Measurements from ENCODE around the gene TTLL10. TPM values are rescaled to one million over a fixed set of nuclear protein-coding genes. Genes with fewer than 3 reads are reported as not detected.

The TTLL10 gene
- total and polyA plus RNA-seq, 8 donors = 0.13 to 6.4 (median 0.46) TPM; not detected in 5

DNA sequence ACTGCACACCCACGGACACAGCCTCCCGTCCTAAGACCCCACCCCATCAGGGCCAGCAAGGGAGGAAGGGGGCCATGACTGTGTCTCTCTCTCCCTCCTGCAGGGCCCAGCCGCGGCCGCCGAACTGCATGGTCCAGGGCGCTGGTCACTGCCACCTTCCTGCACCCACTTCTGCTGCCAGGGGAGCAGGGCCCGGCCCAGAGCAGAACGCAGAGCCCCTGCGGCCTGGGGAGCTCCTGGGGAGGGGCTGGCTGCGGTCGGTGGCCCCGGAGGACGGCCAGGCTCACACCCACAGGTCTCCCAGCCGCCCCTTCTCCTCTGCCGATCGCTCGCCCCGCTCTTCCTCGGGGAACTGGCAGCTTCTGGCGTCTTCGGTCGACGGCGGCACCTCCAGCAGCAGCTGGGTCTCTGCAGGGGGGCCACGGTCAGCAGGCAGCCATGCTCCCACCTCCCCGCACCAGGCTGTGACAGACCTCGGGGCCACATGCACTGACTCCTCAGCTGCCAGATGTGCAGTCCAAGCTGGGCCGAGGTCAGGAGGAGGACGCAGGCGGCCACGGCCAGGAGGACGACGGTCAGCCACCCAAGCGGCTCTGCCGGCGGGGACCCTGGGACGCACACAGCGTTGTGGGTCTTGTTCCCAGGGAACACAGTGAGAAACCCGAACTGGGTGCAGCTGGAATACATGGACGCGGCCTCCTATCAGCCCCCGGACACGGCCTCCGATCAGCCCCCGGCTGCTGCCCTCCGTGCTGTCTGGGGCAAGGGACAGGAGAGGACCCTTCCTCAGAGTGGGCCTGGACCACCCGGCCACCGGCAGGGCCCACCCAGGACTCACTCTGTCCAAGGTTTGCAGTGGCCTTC, 30.1 kb downstream of the TTLL10 start:
- 70 to 85% (median 81%) methylated on average over 23 to 49 of the region's 49 CpGs for WGBS, 5 donors
- H3K27me3 ChIP-seq = peaks cover 8 to 90% (median 64%) of the 10 kb centered on the region in 3 donors
- H3K36me3 ChIP-seq = no peaks in the 10 kb centered on the region
- no peaks in the 10 kb centered on the region for H3K9me3 ChIP-seq
- DNase-seq = no peak
- intact Hi-C loops (cut with DNase I; ENCODE audit: low total_unique reads) = no loop called here
- no peak overlapping the region for H3K27ac ChIP-seq
- H3K4me3 ChIP-seq = no peak overlapping the region
- TF ChIP-seq POLR2A (IDR thresholded peaks at IDR 0.05) = no peak
- no peak for TF ChIP-seq EP300 (IDR thresholded peaks at IDR 0.05)
- TF ChIP-seq, protein P1, sequence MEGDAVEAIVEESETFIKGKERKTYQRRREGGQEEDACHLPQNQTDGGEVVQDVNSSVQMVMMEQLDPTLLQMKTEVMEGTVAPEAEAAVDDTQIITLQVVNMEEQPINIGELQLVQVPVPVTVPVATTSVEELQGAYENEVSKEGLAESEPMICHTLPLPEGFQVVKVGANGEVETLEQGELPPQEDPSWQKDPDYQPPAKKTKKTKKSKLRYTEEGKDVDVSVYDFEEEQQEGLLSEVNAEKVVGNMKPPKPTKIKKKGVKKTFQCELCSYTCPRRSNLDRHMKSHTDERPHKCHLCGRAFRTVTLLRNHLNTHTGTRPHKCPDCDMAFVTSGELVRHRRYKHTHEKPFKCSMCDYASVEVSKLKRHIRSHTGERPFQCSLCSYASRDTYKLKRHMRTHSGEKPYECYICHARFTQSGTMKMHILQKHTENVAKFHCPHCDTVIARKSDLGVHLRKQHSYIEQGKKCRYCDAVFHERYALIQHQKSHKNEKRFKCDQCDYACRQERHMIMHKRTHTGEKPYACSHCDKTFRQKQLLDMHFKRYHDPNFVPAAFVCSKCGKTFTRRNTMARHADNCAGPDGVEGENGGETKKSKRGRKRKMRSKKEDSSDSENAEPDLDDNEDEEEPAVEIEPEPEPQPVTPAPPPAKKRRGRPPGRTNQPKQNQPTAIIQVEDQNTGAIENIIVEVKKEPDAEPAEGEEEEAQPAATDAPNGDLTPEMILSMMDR (IDR thresholded peaks at IDR 0.05) = no peak
- no peak for TF ChIP-seq POLR2AphosphoS5 (IDR thresholded peaks at IDR 0.05)
- H3K4me1 ChIP-seq = peaks cover 27 to 50% (median 42%) of the 10 kb centered on the region in 4 donors

DNA sequence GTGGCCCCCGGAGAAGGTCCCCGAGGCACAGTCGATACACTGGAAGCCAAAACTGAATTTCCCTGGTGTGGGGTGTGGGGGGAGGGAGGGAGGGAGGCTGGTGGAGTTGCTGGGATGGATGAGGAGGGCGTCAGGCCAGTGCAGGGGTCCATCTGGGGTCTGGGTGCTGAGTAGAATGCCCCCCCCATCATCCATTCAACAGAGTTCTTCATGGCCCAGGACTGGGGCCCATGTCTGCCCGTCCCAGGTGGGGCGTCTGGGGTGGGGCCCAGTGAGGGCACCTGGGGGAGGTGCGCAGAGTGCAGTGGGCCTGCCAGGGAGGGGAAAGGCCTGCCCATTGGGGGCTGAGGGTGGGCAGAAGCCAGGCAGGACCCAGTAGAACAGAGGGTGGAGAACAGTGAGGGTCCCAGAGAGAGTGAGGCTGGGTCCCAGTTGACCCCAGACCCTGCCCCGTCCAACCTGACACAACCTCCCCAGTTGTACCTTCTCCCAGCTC, 30.8 kb downstream of the TTLL10 start:
- Histone ChIP-seq H3K36me3 (no peaks in the 10 kb centered on the region), H3K4me1 (peaks cover 27 to 52% (median 46%) of the 10 kb centered on the region in 4 donors), H3K27me3 (peaks cover 8 to 92% (median 64%) of the 10 kb centered on the region in 3 donors), H3K9me3 (no peaks in the 10 kb centered on the region), H3K4me3 (no peak overlapping the region), H3K27ac (no peak overlapping the region)
- intact Hi-C loops (cut with DNase I; ENCODE audit: low total_unique reads) = no loop called here
- TF ChIP-seq EP300 (IDR thresholded peaks at IDR 0.05) = no peak
- TF ChIP-seq POLR2A (IDR thresholded peaks at IDR 0.05) = no peak
- TF ChIP-seq, protein P1 (IDR thresholded peaks at IDR 0.05) = no peak
- TF ChIP-seq POLR2AphosphoS5 (IDR thresholded peaks at IDR 0.05) = no peak
- WGBS, 5 donors = 83 to 88% (median 85%) methylated on average over 1 to 8 of the region's 8 CpGs
- DNase-seq = no peak

DNA sequence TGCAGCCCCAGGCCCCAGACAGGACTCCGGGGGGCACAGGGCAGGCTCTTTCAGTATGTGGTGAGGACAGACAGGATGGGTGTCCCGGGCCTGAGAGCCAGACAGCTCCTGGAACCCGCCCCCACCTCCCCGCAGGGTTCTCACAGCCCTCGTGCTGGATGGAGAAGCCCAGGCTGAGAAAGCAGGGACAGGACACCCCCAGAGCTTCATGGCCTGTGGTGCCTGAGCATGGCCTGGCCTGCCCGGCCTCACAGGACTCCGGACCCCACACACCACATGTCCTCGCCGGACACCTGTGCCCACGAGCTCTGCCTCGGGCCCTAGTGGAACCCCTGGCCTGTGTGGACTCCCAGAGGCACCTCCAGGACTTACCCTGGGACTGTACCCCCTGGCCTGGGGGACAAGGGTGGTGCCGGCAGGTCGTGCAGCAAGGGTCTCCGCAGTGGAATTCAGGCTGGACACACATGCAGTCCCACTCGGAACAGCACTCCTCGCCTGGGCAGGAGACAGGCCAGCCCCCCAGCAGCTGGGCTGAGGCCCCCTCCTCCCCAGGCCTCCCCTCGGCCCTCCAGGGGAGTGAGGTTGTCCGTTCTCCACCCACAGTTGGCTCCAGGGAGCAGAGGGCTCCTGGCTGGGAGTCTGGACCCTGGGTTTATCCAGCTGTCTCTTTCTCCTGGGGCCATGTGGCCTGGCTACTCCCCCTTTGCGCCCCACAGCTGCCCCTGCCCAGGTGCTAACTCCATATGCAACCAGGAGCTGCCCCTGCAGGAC, 31.5 kb downstream of the TTLL10 start:
- Histone ChIP-seq H3K4me3 (no peak overlapping the region), H3K27me3 (peaks cover 8 to 85% (median 62%) of the 10 kb centered on the region in 3 donors), H3K4me1 (peaks cover 27 to 51% (median 46%) of the 10 kb centered on the region in 4 donors), H3K36me3 (no peaks in the 10 kb centered on the region), H3K9me3 (no peaks in the 10 kb centered on the region), H3K27ac (no peak overlapping the region)
- TF ChIP-seq POLR2A (IDR thresholded peaks at IDR 0.05) = no peak
- TF ChIP-seq EP300 (IDR thresholded peaks at IDR 0.05) = no peak
- no peak for TF ChIP-seq POLR2AphosphoS5 (IDR thresholded peaks at IDR 0.05)
- TF ChIP-seq, protein P1 (IDR thresholded peaks at IDR 0.05) = no peak
- intact Hi-C loops (cut with DNase I; ENCODE audit: low total_unique reads) = no loop called here
- DNase-seq = no peak
- 84 to 92% (median 90%) methylated on average over 8 to 19 of the region's 19 CpGs for WGBS, 5 donors

DNA sequence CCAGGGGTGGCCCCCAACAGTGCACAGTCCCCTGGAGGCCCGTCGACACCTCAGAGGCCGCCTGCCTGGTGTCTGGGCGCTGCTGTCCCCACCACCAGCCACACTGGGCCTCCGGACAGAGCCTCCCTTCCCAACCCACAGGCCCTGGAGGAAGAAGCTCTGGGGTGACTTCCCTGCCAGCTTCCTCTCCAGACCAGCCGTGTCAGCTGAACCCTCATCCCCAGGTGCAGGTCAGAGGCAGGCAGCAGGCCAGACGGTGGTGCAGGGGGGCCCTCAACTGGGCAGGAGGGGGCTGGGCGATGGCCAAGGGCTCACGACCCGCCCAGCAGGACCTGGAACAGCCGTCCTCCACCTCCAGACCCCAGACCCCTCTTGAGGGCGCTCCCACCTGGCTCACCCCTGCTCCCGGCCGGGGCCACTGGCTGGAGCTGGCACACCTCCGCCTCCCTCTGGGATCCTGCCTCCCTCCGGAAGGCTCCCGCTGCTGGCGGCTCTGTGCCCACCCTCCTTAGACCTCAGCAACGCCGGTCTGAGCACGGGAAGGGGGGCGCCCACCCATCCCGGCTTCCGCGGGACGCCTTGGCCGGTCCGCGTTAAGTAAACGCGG, 32.2 kb downstream of the TTLL10 start:
- Histone ChIP-seq H3K4me1 (peaks cover 25 to 46% (median 42%) of the 10 kb centered on the region in 4 donors), H3K4me3 (peak overlapping the region; percentile 26 to 48 (median 33)), H3K9me3 (no peaks in the 10 kb centered on the region), H3K36me3 (no peaks in the 10 kb centered on the region), H3K27ac (peak overlapping the region in 1 of 5 donors; percentile 38), H3K27me3 (peaks cover 8 to 78% (median 55%) of the 10 kb centered on the region in 3 donors)
- intact Hi-C loops (cut with DNase I; ENCODE audit: low total_unique reads) = no loop called here
- DNase-seq = no peak
- 22 to 80% (median 28%) methylated on average over 1 to 31 of the region's 31 CpGs for WGBS, 5 donors
- TF ChIP-seq EP300 (IDR thresholded peaks at IDR 0.05) (no peak), POLR2A (IDR thresholded peaks at IDR 0.05) (no peak), POLR2AphosphoS5 (IDR thresholded peaks at IDR 0.05) (no peak)
- TF ChIP-seq, protein P1 (IDR thresholded peaks at IDR 0.05) = no peak

All from stomach (tissue), 9 donors.